ENCODE results near the gene KLF11.

KLF11 gene

DNA sequence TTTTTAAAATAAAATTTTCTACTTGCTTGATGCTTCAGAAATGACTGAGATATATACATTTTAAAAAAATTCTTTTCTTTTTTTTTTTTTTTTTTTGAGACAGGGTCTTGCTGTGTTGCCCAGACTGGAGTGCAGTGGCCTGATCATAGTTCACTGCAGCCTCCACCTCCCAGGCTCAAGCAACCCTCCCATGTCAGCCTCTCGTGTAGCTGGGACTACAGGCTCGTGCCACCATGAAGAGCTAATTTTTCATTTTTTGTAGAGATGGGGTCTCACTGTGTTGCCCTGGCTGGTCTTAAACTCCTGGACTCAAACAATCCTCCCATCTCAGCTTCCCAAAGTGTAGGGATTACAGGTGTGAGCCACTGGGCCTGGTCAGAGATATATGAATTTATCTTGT lies 24.0 kb downstream of the KLF11 start:
- DNase-seq = no peak

DNA sequence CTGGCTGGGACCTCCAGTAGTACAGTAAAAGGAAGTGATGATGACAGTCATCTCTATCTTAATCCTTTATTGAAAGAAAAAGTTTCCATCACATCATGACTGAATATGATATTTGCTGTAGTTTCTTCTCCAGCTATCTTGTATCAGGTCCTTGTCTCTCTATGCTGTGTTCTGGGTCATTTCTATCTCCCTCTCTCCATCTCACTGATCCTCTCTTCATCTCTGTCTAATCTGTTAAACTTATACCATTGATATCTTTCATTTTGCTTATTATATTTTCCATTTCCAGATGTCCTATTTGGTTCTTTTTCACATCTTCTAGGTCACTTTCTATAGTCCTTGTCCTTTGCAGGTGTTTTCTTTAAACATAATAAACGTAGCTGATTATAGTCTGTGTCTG lies 24.5 kb downstream of the KLF11 start:
- no peak for DNase-seq

DNA sequence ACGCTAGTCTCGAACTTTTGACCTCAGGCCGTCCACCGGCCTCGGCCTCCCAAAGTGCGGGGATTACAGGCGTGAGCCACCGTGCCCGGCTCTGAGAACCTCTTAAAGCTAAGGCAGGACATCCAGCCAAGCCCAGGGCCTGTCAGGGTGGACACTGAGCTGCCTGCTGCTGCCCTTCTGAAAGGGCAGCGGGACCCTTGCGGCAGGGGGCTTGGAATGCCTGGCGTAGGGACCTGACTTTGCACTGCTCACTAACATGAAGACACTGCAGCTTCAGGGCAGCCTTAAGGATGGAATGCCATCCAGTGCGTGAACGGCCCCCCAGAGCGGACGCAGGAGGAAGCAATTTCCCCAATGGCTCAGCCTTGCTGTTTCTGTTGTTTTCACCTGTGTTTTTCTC lies 27.8 kb downstream of the KLF11 start:
- DNase-seq = no peak

DNA sequence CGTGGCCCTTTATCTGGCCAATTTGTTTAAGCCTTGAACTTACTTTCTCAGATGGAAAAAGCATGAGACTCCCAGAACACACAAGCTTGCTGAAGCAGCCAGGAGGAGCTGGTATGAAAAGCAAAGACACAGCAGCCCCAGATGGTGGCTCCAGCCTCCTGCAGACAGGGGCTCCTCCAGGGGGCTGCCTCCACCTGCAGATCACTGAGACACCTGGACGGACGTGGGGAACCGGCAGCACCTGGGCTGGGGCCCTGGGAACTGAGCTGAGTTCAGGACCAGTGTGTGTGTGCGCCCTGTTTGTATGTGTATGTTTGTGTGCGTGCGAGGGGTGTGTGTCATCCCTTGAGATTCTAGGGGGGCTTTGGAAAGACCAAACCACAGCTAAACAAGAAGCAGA lies 28.2 kb downstream of the KLF11 start:
- DNase-seq = no peak

DNA sequence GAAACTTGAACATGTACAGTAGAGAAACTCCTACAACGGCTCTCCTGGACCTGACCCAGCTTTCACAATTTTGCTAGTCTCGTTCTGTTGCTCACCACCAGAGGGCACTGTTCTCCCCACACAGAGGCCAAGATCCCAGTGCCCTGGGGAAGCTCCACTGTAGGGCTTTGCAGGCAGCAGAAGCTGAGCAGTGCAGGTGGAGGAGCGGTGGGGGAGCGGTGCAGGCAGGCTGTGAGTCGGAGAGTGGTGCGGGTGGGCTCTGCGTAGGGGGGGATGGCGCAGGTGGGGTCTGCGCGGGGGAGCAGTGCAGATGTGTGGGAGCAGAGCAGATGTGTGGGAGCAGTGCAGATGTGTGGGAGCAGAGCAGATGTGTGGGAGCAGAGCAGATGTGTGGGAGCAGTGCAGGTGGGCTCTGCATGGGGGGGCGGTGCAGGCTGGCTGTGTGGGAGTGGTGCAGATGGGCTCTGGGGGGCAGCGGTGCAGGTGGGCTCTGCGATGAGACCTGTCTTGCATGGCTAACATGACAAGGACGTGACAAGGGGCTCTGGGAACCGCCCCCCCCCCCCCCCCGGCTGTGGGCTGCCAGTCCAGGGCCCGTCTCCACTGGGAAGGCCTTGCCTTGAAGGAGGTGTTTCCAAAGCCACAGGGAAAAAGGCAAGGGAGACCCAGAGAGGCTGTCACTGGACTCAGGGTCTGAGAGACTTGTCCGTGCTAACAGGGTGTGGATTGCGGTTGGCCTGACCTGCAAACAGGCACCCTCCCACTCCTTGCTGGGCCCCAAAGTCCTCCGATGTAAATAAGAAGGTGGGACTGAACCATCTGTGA lies 29.5 kb downstream of the KLF11 start:
- DNase-seq = peak; percentile 66

DNA sequence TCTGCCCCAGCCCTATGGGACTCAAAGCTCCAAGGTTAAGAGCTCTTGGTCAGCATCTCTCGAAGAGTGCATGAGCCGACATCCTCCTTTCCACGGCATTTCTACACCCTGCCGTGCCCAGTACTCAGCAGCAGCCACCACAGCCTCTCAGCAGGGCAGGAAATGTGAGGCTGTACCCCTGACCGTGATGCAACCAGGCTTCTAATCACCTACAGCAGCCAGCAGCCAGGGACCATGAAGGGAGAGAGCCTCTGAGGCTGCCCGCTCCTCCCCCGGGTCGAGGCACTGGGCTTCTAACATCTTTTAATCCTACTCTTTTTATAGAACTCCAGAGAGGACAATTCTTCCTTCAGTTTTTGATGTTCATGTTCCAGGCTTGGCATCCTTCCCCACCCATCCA lies 30.4 kb downstream of the KLF11 start:
- DNase-seq = no peak

DNA sequence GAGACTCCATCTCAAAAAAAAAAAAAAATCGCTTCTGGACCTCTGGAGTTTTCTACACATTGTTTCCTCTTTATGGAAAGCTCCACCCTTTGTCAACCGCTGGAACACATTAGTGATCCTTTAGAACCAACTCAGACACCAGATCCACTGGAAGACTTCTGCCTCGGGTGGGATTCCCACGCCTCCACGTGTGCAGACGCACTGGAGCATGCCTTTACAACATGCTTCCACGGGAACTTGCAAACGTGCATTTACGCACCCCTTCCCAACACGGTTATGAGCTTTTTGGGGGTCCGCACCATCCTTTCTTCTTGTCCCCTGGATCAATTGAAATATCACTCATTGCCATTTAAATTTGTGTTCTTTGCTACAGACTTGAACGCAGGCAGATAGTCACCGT lies 31.8 kb downstream of the KLF11 start:
- no peak for DNase-seq

DNA sequence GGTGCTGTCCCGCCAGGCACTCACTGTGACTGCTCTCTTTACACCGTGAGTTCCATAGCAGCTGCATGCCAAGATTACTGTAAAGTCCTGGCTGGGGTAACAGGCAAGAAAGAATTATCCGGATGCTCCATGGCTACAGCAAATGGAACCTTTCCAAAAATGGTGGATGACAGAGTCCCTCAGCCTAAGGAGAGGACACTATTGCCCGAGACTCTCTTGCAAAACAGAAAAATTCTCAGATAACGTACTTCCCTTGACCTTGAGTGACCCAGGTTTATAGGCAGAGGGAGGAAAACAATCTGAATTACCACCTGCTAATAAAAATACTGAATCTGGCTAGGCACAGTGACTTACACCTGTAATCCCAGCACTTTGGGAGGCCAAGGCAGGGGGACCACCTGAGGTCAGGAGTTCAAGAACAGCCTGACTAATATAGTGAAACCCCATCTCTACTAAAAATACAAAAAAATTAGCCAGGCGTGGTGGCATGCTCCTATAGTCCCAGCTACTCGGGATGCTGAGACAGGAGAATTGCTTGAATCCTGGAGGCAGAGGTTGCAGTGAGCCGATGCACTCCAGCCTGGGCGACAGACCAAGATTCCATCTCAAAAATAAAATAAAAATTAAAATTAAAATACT lies 32.3 kb downstream of the KLF11 start:
- no peak for DNase-seq

DNA sequence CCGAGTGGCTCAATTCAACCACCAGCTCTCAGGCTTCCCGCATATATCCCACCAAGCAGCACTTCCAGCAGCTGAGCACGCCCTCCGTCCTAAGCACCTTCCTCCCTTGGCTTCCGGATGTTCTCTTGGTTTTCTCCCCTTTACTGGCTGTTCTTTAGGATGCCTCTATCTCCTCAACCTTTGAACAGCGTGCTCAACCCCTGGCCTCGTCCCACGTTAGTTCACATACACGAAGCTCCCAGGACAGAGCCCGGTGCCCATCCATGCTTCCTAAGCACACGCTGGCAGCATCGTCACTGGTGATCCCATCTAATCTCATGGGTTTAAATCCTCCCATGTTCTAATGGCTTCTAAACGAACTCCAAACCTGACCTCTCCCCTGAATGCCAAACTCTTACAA lies 33.2 kb downstream of the KLF11 start:
- DNase-seq = no peak

DNA sequence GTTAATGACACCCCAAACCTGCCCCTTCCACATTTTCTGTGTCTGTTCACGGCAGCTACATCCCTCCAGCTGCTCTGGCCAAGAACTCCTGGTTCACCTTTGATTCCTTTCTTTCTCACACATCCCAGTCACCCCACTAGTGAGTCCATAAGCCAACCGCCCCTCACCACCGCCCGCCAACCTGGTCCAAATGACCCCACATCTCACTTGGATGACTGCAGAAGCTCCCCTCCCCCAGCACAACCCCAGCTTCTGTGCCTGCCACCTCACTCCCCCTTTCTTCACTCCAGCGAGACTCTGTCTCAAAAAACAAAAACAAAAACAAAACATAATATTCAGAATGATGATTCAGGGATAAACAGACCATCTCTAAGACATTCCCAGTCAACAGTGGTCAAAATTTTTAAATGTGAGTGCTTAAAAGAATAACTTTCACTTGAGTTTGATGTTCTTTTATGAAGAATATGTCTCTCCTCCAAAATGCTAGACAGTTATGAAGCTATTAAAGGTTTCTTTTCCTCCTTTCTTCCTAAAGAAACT lies 33.7 kb downstream of the KLF11 start:
- DNase-seq = no peak

DNA sequence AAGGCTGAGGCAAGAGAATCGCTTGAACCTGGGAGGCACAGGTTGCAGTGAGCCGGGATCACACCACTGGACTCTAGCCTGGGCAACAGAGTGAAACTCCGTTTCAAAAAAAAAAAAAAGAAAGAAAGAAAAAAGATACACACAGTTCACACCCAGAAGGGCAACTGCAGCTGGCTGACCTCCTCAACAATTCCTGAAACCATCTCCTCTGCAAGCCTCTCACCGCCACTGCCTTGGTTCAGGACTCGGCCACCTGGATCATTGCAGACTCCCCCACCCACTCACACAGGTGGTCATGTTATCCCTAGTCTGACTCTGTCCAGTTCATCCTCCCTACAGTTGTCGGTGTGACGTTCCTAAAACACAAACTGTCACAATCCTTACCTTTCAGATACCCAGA lies 34.7 kb downstream of the KLF11 start:
- no peak for DNase-seq

DNA sequence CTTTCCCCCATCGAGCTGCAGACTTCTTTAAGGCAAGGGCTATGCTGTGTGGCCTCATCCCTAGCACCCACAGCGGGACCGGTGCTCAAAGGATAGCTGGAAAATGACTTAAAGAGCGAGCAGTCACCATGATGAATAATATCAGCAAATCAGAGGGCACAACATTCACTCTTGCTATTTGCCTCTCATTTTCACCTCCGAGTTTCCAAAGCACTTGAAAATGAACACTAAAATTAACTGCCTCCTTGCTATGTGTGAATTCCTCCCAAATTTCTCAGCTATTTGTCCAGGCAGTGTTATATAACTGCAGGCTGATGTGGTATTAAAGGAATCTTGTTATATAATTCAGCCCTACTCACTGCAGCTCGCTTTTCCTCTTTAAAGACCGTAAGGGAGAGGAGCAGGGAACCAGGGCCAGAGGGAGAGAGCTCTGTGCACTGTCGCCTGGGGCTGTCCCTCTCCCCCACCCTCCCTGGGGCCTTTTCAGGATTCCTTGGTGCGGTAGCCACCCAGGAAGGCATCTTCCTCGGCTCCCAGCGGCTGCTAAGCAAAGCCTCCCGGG lies 35.4 kb downstream of the KLF11 start:
- no peak for DNase-seq

DNA sequence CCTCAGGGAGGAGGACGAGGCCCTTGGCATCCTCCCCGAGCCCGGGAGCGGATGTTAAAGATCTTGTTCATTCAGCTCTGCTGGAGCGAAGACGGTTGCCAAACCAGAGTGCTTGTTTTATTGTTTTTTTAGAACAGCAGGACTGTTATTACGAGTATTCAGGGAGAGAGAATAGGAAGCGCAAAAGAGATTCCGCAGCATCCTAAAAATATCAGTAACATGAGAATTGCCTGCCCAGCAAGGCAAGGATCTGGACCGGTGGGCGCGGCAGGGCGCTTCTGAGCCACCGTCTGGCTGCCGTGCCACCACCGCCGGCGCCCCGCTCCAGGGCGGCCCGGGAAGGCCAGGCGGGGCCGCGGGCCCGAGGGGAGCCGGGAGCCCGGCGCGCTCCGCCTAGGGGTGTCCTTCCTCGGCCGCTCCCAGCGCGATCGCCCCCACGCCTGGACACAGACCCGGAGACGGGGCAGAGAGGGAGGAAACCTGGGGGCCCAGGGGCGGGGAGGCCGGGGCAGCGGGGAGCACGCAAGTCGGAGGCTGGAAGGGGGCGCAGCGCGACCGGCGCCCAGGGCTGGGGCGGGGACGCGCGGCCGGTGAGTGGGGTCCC lies 36.0 kb downstream of the KLF11 start:
- no peak for DNase-seq

DNA sequence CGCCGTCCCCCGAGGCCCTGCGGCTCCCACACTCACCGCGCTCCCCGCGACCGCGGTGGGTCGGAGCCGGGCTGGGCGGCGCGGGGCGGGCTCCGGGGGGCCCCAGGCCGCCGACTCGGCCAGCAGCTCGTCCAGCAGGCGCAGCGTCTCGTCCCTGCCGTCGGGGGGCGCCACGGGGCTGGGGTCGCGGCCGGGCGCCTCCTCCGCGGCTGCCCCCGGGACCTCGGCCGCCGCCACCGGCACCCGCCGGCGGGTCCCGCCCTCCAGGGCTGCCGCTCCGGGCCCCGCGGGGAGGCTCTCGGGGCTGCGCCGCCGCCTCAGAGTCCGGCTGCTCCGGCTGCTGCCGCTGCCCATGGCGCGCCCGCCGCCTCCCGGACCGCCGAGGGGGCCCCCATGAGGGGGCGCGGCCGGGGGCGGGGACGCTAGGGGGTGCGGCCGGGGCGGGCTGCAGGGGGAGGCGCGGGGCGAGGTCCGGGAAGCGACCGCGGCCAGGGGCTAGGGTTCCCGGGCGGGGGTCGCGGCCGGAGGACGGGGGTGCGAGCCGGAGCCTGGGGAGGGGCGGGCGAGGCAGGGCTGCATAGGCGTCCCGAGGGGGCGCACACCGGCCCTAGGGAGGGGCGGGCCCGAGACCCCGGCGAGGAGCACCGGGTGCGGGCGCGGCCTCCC lies 36.7 kb downstream of the KLF11 start, which contains the start of gene CYS1:
Gene CYS1, minus strand, starts transcription at position 542 of the 666 bp plus-strand sequence. Its CDS starts 188 bp downstream, at position 354.
- DNase-seq = no peak

DNA sequence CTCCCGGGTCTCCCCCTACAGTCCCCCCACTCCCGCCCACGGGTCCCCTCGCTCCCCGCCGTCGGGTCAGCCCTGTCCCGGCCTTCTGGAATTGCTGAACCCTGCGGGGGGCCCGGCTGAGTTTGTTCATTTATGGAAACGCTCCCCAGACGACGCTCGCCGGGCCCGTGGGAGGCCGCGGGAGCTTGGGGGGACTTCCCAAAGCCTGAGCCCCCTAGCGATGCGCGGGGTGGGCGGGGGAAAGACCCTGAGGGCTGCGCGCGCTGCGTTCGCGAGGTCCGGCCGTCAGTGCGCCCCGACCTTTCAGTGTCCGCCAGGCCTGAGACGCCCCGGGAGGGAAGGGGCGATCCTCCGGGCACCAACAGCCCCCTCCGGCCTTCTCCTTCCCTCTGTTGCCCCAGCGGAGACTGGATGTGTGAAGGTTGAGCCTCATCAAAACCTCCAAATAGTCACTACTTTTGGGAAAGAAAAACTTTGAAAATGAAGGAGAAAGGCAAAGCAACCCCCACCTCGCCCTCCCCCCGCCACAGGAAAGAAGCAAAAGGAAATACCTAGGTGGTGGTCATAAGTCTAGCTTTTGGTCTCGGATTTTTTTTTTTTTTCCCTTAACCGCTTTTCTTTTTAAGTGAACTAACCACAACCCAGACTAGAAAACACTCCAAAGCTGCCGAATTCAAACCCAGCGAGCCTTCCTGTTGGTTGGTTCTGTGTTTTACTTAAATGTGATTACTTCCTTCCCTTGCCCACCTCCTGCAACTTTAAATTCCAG lies 37.4 kb downstream of the KLF11 start:
- DNase-seq = peak; percentile 17

DNA sequence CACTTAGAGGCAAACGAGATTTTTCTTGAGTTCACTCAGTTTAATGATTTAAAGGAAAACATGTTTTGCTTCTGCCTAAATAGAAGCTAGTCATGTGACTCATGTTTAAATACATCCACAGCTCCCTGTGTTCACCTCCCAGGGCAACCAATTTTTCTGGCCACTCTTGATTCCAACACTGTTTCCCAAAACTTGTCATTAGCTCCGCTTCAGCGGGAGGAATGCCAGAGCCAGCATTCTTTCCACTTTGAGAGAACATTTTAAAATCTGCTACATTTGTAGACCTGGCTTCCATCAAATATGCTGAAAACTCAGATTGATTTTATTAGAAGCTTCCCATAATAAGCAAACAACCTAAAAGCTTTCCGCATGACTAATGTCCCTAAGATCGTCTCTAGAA lies 39.7 kb downstream of the KLF11 start:
- DNase-seq = no peak

DNA sequence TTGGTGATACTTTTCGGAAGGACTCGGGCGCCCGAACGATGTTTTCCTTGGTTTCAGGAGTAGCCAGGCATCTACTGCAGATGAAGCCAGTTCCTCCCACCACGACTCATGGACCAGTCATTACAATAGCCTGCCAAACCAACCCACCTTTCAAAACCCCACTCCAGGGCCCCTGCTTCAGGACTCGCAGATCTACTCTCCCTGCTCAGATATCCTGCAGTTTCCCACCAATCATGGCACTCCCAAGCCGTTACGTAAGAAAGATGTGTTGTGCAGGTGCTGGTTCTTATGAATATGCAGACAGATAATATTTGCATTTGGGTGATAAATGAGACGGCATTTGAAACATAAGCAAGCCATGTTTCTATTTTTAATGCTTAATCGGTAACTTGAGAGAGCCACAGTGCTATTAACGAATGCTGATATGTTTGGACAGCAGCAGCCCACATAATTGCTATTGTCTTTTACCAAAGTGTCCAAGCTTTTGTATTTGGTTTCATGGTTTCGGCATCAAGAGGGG lies 40.4 kb downstream of the KLF11 start:
- DNase-seq = no peak

DNA sequence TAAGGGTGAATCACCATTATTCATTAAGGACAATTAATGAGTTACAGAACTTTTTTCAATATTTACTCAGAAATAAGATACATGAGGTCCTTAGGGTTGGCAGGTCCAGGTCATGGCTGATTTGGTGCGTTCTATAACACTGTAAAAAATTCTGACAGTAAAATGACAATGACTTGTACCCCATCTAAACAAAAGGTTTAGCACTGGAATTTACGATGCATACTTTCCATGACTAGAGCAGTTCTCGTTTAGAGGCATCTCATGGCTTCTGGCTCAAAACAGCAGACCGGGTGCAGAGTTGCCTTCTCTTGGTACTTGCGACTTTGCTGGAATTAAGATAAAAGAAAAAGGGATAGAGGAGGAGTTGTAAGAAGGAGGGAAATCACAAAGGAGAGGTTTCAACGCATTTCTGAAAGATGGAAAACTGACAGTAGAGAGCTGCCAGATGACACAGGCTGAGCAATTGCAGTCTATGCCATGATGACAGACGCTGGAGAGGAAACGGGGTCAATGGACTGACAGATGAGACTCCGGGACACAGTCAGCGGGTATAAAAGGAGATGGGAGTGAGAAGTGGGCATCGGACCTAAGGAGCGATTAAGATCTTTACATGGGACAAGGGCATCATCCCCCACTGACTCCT lies 41.0 kb downstream of the KLF11 start:
- DNase-seq = no peak

DNA sequence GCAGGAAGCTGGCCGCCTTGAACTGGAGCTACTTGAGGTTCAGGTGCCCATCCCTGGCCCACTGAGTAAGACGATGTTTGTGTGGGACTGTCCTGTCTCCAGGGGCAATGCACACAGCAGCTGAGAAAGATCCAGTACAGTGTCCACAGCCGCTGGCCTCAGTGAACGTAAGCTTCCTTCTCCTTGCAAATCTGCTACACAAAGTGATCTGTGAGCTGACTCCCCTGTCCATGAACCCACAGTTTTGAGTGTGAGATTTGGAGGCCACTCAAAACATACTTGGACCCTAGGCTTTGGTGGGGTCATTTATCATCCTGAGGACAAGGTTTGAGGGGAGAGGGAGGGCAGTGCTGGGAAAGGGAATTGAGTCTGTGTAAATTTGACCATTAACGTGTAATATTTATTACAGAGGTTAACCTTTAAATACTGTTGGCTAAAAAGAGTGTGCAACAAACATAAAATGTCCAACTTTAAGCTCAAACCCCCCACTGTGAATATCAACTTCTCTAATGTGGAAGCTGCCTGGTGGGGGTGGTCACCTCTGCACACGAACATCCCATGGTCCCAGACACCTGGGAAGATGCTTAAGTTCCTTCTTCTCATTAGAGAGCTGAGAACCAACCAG lies 41.8 kb downstream of the KLF11 start:
- no peak for DNase-seq

DNA sequence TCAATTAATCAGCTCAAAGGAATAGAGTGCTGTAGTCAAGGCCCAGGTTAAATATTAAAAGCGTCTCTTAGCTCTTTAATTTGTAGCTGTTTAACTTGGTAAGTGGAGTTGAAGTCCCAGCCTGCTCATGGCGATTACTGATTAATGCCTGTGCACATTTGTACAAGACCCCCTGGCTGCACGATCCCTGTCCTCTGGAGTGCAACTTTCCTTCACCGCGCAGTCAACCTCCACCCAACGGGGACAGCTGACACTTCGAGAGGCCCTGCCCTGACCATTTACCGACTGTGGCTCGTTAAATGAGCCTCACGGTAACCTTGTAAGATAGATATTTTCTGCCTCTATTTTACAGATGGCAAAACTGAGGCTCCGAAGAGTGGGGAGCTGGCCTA lies 42.3 kb downstream of the KLF11 start:
- no peak for DNase-seq

DNA sequence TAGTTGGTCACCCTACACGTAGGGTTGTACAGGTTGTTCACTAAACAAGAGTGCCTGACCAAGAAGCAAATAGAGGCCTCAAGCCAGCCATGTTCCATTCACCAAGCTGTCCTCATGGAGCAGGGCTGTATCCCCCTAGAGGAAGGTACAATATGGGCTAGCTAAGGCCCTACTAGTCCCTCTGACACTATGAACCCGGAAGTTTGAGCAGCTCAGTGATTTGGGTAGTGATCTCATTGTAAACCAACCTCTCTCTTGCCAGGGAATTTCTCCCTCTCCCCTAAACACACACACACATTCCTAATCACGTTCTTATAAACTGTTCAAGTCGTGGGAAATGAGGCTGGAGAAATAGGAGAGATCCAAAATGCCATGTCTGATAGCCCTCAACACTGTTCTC lies 43.6 kb downstream of the KLF11 start:
- no peak for DNase-seq

Measured in T-helper 9 cell (primary cell).